GM18502 (cell line): Measurements from ENCODE around the gene PALM3.
"Not testable (repeated sequence)": the region's sequence is repeated elsewhere in the genome, so short reads cannot be mapped to it uniquely, and the experiment has no call there.

Source experiments
- ATAC-seq: cut with Tn5 transposase; IDR thresholded peaks from one replicate; pipeline ENCODE4 v1.9.1; 2021; ENCODE audit warnings: mild to moderate bottlenecking; ENCODE audit not compliant: unreplicated experiment, poor library complexity

The PALM3 gene

GRCh38 chr19:14061081-14061749 is 661 bp downstream of the PALM3 start:
- no peak for ATAC-seq

- ATAC-seq, result no peak
Observed at GRCh38 chr19:14059652-14060155, 2.2 kb downstream of the PALM3 start.

DNA sequence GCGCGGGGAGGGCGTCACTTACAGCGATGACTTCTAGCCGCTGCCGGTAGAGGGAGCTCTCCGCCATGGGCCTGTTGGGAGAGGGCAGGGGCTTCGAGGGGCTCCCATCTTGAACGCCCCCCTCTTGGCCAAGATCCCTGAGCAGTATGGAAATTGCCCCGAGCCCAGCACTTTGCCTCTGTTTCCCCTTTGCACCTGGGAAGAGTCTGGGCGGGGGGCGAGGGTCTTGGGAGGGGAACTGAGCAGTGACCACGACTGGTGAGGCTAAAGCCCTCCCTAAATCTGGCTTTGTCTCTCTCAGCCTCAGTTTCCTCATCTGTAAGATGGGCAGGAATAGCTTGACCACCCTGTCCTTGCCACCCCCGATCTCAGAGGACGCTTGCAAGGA is 2.8 kb downstream of the PALM3 start:
- no peak for ATAC-seq

DNA sequence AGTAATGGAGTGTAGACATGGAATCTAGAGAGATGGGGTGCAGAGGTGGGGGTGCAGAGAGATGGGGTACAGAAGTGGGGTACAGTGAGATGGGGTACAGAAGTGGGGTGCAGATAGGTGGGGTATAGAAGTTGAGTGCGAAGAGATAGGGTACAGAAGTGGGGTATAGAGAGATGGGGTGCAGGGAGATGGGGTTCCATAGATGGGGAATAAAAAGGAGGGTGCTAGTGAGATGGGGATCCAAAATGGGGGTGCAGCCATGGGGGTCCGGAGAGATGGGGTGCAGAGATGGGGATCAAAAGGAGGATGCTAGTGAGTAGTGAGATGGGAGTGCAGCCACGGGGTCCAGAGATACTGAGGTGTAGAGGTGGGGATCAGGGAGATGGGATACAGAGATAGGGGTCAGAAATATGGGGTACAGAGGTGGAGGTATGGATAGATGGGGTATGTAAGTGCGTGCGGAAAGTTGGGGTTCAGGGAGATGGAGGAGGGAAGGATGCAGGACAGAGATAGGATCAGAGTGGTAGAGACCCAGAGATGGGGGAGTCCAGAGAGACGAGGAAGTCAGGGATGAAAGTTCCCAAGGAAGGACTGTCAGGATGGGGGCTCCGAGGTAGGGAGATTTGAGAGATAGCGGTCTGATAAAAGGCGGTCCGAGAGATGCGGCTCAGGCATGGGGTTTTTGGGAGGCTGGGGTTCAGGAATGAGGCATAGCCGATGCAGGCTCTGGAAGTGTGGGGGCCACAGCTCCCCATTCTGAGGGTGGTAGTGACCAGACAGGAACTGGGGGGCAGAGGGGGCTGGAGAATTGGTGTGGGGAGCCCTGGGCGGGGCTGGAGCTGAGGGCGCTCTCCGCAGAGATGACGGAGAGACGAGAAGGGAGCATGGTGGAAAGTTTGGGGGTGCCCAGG is 3.4 kb downstream of the PALM3 start:
- ATAC-seq, result no peak

DNA sequence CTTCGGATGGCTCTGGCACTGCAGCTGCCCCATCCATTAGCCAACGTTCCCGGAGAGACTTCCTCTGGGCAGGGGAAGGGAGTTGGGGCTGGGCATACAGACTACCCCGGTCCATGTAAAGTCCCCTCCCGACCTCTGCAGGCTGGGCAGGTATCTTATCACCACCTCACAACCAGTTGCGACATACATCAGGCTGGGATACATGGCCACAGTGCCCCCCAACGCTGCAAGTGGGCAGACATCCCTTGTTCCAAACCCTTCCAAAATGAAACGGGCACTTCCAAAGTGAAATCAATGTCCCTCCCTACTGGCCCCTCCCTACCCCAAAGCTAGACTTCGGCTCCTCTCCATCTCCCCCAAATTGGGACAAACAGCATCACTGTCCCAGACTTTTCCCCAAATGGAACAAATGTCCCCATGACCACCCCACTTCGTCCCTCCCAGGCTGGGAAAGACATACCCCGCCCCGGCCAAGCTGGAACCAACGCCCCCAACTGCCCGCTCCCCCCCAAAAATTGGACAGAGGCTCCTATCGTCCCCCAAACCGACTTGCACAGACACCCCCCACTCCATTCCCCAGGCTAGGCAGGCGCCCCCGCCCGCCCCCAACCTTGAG is 5.0 kb downstream of the PALM3 start:
- ATAC-seq, result no peak

DNA sequence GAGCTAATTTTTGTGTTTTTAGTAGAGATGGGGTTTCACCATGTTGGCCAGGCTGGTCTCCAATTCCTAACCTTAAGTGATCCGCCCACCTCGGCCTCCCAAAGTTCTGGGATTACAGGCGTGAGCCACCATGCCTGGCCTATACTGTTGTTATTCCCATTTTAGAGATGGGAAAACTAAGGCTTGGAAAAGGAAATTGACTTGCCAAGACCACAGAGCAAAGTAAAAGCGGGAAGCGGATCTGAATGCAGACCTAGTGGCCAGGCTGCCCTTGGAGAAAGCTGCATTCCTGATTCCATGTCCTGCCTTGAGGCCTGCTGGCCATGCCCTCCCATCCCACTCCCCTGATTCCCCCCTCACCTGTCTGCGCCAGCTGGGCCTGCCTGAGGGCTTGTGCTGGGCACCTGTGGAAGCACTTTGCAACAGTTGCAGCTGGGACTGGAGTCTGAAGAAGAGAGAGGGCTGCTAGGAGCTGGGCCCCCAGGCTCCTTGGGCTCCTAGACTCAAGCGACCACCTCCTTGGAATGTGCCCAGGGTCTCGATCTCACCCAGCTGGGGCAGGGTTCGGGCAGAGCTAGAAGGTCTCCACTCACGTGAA is 5.7 kb downstream of the PALM3 start:
- no peak for ATAC-seq

DNA sequence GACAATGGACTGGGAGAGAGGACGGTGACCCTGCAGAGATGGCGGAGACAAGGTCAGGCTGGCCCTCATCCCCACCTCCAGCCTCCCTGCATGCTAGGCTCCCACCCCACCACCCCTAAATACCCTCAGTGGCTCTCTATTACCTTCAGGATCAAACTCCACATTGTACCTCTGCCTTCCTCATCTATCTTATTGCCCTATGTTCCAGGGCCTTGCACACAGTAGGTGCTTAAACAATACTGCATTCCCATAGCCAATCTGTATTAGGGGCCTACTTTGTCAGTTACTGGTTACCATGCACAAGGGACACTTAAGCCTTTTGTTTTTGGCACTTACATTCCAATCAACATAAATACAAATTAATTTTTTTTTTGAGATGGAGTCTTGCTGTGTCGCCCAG is 6.5 kb downstream of the PALM3 start:
- ATAC-seq, result no peak

GRCh38 chr19:14054721-14055120 is 7.2 kb downstream of the PALM3 start:
- no peak for ATAC-seq

DNA sequence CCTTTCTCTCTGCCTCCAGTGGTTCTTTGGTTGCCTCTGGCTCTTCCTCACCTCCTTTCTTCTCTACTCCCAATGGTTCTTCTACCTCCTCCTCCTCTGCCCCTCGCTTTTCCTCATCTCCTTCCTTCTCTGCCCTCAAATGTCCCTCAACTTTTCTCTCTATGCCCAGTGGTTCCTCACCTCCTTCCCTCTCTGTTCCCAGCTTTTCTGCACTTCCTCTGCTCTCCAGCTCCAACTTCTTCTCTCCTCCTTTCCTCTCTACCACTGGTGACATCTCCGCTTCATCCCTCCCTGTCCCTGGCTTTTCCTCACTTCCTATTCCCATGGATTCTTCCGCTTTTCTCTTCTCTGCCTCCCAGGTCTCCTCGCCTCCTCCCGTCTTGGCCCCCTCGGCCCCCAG is 7.8 kb downstream of the PALM3 start:
- ATAC-seq, result no peak

- ATAC-seq, result no peak
Observed at GRCh38 chr19:14053500-14053899, 8.4 kb downstream of the PALM3 start.

DNA sequence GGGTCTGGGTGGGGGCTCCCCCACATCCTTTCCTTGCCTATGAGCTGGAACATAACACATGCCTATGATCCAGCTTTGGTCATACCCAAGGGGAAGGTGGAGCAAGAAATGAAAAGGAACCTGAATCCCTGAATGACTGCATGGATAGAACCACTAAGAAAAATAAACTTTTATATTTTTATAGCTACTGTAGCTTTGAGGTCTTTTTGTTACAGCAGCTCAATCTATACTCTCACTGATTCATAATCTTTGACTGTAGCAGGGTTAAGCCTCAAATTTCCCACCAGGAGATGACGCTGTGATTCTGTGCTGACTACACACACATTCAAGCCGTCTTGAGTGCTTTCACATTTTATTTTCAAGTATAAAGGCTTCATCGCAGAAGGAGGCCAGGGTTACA is 8.8 kb downstream of the PALM3 start:
- ATAC-seq, result no peak

- no peak for ATAC-seq
Observed at GRCh38 chr19:14052470-14052869, 9.4 kb downstream of the PALM3 start.

- ATAC-seq, result no peak
Observed at GRCh38 chr19:14051980-14052379, 9.9 kb downstream of the PALM3 start.

- not testable (repeated sequence) for ATAC-seq
Observed at GRCh38 chr19:14050961-14051360, 10.9 kb downstream of the PALM3 start.

DNA sequence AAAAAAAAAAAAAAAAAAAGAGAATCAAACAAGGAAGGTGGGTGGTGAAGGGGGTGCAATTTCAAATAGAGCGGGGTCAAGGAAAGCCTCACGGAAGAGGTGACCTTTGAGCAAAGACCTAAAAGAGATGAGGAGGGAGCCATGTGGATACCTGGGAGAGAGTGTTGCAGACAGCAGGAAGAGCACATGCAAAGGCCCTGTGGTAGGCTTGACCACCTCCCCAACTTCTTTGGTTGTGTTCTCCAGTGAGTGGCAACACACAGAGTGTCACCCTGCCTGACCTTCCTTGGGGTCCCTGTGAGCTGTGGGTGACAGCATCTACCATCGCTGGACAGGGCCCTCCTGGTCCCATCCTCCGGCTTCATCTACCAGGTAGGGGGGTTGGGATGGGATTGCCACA is 11.4 kb downstream of the PALM3 start:
- no peak for ATAC-seq

- no peak for ATAC-seq
Observed at GRCh38 chr19:14048443-14049153, 13.3 kb downstream of the PALM3 start.

DNA sequence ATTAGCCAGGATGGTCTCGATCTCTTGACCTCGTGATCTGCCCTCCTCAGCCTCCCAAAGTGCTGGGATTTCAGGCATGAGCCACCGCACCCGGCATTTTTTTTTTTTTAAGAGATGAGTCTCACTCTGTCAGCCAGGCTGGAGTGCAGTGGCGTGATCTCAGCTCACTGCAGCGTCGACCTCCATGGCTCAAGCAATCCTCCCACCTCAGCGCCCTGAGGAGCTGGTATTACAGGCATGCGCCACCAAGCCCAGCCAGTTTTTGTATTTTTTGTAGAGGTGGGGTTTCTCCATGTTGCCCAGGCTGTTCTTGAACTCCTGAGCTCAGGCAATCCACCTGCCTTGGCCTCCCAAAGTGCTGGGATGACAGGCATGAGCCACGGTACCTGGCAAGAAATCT is 14.0 kb downstream of the PALM3 start:
- not testable (repeated sequence) for ATAC-seq

GRCh38 chr19:14042659-14043608 is 18.9 kb downstream of the PALM3 start:
- not testable (repeated sequence) for ATAC-seq

DNA sequence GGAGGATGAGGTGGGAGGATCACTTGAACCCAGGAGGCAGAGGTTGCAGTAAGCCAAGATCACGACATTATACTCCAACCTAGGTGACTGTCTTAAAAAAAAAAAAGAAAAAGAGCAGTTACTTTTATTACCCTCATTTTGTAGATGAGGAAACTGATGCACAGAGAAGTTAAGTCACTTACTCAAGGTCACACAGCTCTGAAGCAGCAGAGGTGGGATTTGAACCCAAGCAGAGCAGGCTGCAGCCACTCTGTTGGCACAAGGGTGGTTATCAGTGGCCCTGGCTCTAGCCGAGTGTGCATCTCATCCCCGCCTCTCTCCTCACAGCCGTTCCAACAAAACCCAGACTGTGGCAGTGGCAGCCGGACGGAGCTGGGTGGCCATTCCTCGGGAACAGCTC is 22.7 kb downstream of the PALM3 start:
- no peak for ATAC-seq
